H9 (cell line): ENCODE results near the gene MRPL30. TPM values are rescaled to one million over a fixed set of nuclear protein-coding genes. Genes with fewer than 3 reads are reported as not detected.

Experiments used
- DNase-seq: peaks from one replicate; pipeline ENCODE4 v3.0.0-alpha.2; 2017
- H2AFZ ChIP-seq: one replicate; pipeline ENCODE4 v1.6.1; 2013; ENCODE audit warnings: mild to moderate bottlenecking, low read length, control low read depth, moderate library complexity
- H2AK5ac ChIP-seq: 2 replicates; pipeline ENCODE4 v1.6.1; 2013; ENCODE audit warnings: low read length, control low read depth, mixed read lengths; ENCODE audit not compliant: insufficient read length
- H2BK120ac ChIP-seq: one replicate; pipeline ENCODE4 v1.6.1; 2013; ENCODE audit warnings: low read depth, mild to moderate bottlenecking, low read length, control low read depth, inconsistent platforms; ENCODE audit not compliant: poor library complexity, severe bottlenecking
- H2BK12ac ChIP-seq: 2 replicates; pipeline ENCODE4 v1.6.1; 2013; ENCODE audit warnings: low read length, control low read depth, mixed read lengths, low read depth; ENCODE audit not compliant: insufficient read length
- H2BK15ac ChIP-seq: 2 replicates; pipeline ENCODE4 v1.6.1; 2013; ENCODE audit warnings: low read depth, low read length, control low read depth
- H2BK20ac ChIP-seq: one replicate; pipeline ENCODE4 v1.6.1; 2013; ENCODE audit warnings: low read depth, mild to moderate bottlenecking, low read length, control low read depth, inconsistent platforms; ENCODE audit not compliant: poor library complexity, severe bottlenecking
- H2BK5ac ChIP-seq: 2 replicates; pipeline ENCODE4 v1.6.1; 2013; ENCODE audit warnings: low read length, control low read depth, mixed read lengths; ENCODE audit not compliant: insufficient read length
- H3K14ac ChIP-seq: 2 replicates; pipeline ENCODE4 v1.6.1; 2013; ENCODE audit warnings: low read length, control low read depth; ENCODE audit not compliant: insufficient read depth
- H3K18ac ChIP-seq: 2 replicates; pipeline ENCODE4 v1.6.1; 2013; ENCODE audit warnings: low read depth, mild to moderate bottlenecking, mixed read lengths, low read length, control low read depth; ENCODE audit not compliant: insufficient read length
- H3K23ac ChIP-seq: 2 replicates; pipeline ENCODE4 v1.6.1; 2013; ENCODE audit warnings: low read length, control low read depth, mixed read lengths, low read depth; ENCODE audit not compliant: insufficient read length
- H3K23me2 ChIP-seq: 2 replicates; pipeline ENCODE4 v1.6.1; 2013; ENCODE audit warnings: low read depth, mild to moderate bottlenecking, mixed read lengths, low read length, control low read depth; ENCODE audit not compliant: insufficient read length, poor library complexity, severe bottlenecking
- H3K27ac ChIP-seq: 2 replicates; pipeline ENCODE4 v1.5.1; 2013; ENCODE audit warnings: low read length, control low read depth, mixed read lengths, low read depth; ENCODE audit not compliant: insufficient read length
- H3K27me3 ChIP-seq: 2 replicates; pipeline ENCODE4 v1.6.1; 2013; ENCODE audit warnings: low read length, control low read depth, inconsistent platforms; ENCODE audit not compliant: insufficient read depth
- H3K4ac ChIP-seq: 2 replicates; pipeline ENCODE4 v1.6.1; 2013; ENCODE audit warnings: low read depth, mild to moderate bottlenecking, control low read depth, inconsistent platforms, low read length, moderate library complexity
- H3K4me1 ChIP-seq: 2 replicates; pipeline ENCODE4 v1.6.1; 2013; ENCODE audit warnings: low read length, control low read depth, inconsistent platforms; ENCODE audit not compliant: insufficient read depth
- H3K4me2 ChIP-seq: 2 replicates; pipeline ENCODE4 v1.6.1; 2013; ENCODE audit warnings: low read length, control low read depth, mixed read lengths; ENCODE audit not compliant: insufficient read length, insufficient read depth
- H3K56ac ChIP-seq: 2 replicates; pipeline ENCODE4 v1.6.1; 2013; ENCODE audit warnings: low read depth, mild to moderate bottlenecking, mixed read lengths, low read length, control low read depth; ENCODE audit not compliant: insufficient read length
- H3K79me1 ChIP-seq: 2 replicates; pipeline ENCODE4 v1.6.1; 2013; ENCODE audit warnings: low read depth, mild to moderate bottlenecking, moderate library complexity, low read length, control low read depth, inconsistent platforms; ENCODE audit not compliant: insufficient read depth, poor library complexity, severe bottlenecking
- H3K79me2 ChIP-seq: 2 replicates; pipeline ENCODE4 v1.6.1; 2013; ENCODE audit warnings: low read length, control low read depth, inconsistent platforms; ENCODE audit not compliant: insufficient read depth
- H3K9ac ChIP-seq: 2 replicates; pipeline ENCODE4 v1.6.1; 2013; ENCODE audit warnings: low read length, control low read depth, mixed read lengths; ENCODE audit not compliant: insufficient read length; ENCODE audit errors: extremely low read depth
- H3K9me3 ChIP-seq: one replicate; pipeline ENCODE4 v1.6.1; 2013; ENCODE audit warnings: low read depth, low read length, inconsistent platforms; ENCODE audit not compliant: control insufficient read depth
- H3T11ph ChIP-seq: one replicate; pipeline ENCODE4 v1.6.1; 2013; ENCODE audit warnings: mild to moderate bottlenecking, low read length, control low read depth, inconsistent platforms
- H4K20me1 ChIP-seq: one replicate; pipeline ENCODE4 v1.6.1; 2013; ENCODE audit not compliant: control insufficient read depth, insufficient read length, insufficient read depth
- H4K5ac ChIP-seq: 2 replicates; pipeline ENCODE4 v1.6.1; 2013; ENCODE audit warnings: low read depth, mild to moderate bottlenecking, mixed read lengths, low read length, control low read depth; ENCODE audit not compliant: insufficient read length
- H4K8ac ChIP-seq: replicated peaks from 2 replicates; pipeline ENCODE4 v1.6.1; 2013; ENCODE audit warnings: low read length, control low read depth, mixed read lengths, low read depth; ENCODE audit not compliant: insufficient read length
- H4K91ac ChIP-seq: 2 replicates; pipeline ENCODE4 v1.6.1; 2013; ENCODE audit warnings: low read depth, mild to moderate bottlenecking, moderate library complexity, mixed read lengths, low read length, control low read depth; ENCODE audit not compliant: insufficient read length
- H3K27ac Mint-ChIP-seq, 3 experiments: 2 replicates in 2 of 3; 3 replicates in 1 of 3; pipeline ENCODE4 v1.8.0; 2020 to 2021; ENCODE audit warnings: mixed read lengths in 3 of 3, mild to moderate bottlenecking in 1 of 3, moderate library complexity in 1 of 3
- H3K27me3 Mint-ChIP-seq: 2 replicates; pipeline ENCODE4 v1.8.0; 2021; ENCODE audit warnings: low read depth, mild to moderate bottlenecking, moderate library complexity, mixed read lengths
- H3K36me3 Mint-ChIP-seq, 3 experiments: 2 replicates in 2 of 3; 3 replicates in 1 of 3; pipeline ENCODE4 v1.8.0; 2020 to 2021; ENCODE audit warnings: low read depth in 3 of 3, mixed read lengths in 3 of 3; ENCODE audit not compliant: insufficient read depth in 1 of 3
- H3K4me1 Mint-ChIP-seq, 2 experiments: 2 replicates each; pipeline ENCODE4 v1.8.0; 2020; ENCODE audit warnings: mixed read lengths in 2 of 2
- H3K4me3 Mint-ChIP-seq, 2 experiments: 2 replicates in 1 of 2; 3 replicates in 1 of 2; pipeline ENCODE4 v1.8.0; 2020 to 2021; ENCODE audit warnings: mild to moderate bottlenecking in 2 of 2, mixed read lengths in 2 of 2, moderate library complexity in 1 of 2
- H3K9me3 Mint-ChIP-seq, 2 experiments: 2 replicates in 1 of 2; 3 replicates in 1 of 2; pipeline ENCODE4 v1.8.0; 2020; ENCODE audit warnings: mild to moderate bottlenecking in 2 of 2, mixed read lengths in 2 of 2, moderate library complexity in 1 of 2
- WGBS: extraction: QIAGEN DNeasy Blood & Tissue Kit; methylation state at CpG from one replicate; pipeline ENCODE4 v1.1.7; 2013; ENCODE audit warnings: missing lambda C conversion rate, low lambda C conversion rate, mixed read lengths; ENCODE audit not compliant: insufficient read length; ENCODE audit errors: extremely low coverage; 5-methylcytosine and 5-hydroxymethylcytosine counted together
- total RNA-seq: library from RNA; stranded (reverse); gene quantifications from 2 replicates; pipeline ENCODE4 v1.2.1, GENCODE V29; 2021
- TF ChIP-seq, protein P1 (sequence below): fragments of 200-600 bp; sonication (generic); conservative IDR thresholded peaks from 3 replicates; pipeline ENCODE4 v1.8.0; 2021; ENCODE audit warnings: antibody characterized with exemption, mild to moderate bottlenecking

MRPL30 gene
- total RNA-seq, 1 experiment from 2014 or later = 50.8 TPM

DNA sequence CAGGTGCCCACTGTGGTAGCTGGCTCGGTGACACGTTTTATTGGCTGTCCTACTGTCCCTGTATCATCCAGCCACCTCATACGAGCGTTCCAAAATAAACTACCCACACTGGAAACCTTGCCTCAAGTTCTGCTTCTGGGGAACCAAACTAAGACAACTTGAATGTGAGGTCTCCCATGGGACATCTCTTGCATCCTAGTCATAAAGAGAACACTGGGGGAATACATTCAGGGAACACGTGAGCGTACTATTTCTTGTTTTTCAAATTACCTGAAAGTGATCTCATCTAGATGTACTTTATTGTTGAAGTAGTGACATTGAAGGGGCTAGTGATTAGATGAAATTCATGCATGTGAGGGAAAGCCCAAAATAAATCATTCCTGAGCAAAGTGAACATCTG, 59.4 kb downstream of the MRPL30 start:
- Histone ChIP-seq H3K9me3 (no peaks in the 10 kb centered on the region), H4K5ac (no peak overlapping the region), H3K27me3 (no peaks in the 10 kb centered on the region), H3K23me2 (no peaks in the 10 kb centered on the region), H3T11ph (no peak overlapping the region), H2BK15ac (no peak overlapping the region), H3K14ac (no peak overlapping the region), H3K79me2 (no peaks in the 10 kb centered on the region), H2BK5ac (no peak overlapping the region), H4K20me1 (no peaks in the 10 kb centered on the region), H3K56ac (no peak overlapping the region), H3K18ac (no peak overlapping the region), H2BK120ac (no peak overlapping the region), H3K9ac (no peak overlapping the region), H3K23ac (no peak overlapping the region), H2AFZ (no peak overlapping the region), H3K4ac (no peak overlapping the region), H3K79me1 (no peaks in the 10 kb centered on the region), H2AK5ac (no peak overlapping the region), H3K27ac (no peak overlapping the region), H4K8ac (no peak overlapping the region), H3K4me2 (no peak overlapping the region), H3K4me1 (no peaks in the 10 kb centered on the region), H2BK20ac (no peak overlapping the region), H4K91ac (no peak overlapping the region), H2BK12ac (no peak overlapping the region)
- Mint-ChIP-seq H3K27ac (no peak overlapping the region), H3K36me3 (no peaks in the 10 kb centered on the region), H3K27me3 (no peaks in the 10 kb centered on the region), H3K4me1 (no peaks in the 10 kb centered on the region), H3K4me3 (no peak overlapping the region), H3K9me3 (peaks cover 3% of the 10 kb centered on the region in 2 experiments; a peak in 2 of 5 replicates)
- DNase-seq = no peak
- TF ChIP-seq, protein P1, sequence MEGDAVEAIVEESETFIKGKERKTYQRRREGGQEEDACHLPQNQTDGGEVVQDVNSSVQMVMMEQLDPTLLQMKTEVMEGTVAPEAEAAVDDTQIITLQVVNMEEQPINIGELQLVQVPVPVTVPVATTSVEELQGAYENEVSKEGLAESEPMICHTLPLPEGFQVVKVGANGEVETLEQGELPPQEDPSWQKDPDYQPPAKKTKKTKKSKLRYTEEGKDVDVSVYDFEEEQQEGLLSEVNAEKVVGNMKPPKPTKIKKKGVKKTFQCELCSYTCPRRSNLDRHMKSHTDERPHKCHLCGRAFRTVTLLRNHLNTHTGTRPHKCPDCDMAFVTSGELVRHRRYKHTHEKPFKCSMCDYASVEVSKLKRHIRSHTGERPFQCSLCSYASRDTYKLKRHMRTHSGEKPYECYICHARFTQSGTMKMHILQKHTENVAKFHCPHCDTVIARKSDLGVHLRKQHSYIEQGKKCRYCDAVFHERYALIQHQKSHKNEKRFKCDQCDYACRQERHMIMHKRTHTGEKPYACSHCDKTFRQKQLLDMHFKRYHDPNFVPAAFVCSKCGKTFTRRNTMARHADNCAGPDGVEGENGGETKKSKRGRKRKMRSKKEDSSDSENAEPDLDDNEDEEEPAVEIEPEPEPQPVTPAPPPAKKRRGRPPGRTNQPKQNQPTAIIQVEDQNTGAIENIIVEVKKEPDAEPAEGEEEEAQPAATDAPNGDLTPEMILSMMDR = no peak
- no CpG with 5 or more reads among the region's 6 CpGs for WGBS
